GM10266 (cell line): ENCODE data around the gene PLAU.

Experiments
- DNase-seq: peaks from one replicate; pipeline ENCODE4 v3.0.0; 2012; ENCODE audit errors: extremely low spot score
- TF ChIP-seq, protein P1 (sequence below): IDR thresholded peaks from 2 replicates; pipeline ENCODE4 v1.5.1; 2012; ENCODE audit warnings: mild to moderate bottlenecking, low read depth; ENCODE audit not compliant: control insufficient read depth, insufficient read depth; ENCODE audit errors: missing control alignments

The PLAU gene

DNA sequence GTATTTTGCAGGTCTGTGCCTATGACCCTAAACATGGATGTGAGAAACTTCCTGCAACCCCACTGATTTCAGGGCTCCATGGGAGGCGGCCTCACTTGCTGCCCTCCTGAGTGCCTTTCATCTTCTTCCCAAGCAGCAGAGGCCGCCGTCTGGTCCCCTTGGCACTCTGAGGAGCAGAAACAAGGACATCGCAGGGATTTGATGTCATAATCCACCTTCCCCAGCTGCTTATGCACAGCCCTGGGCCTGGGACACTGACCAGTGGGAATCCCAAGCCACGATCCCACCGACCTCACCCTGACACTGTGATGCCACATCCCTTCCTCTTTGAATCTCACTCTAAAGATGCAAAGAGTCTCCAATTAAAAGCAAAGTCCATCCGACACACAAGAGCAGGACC lies 44.3 kb upstream of the PLAU start:
- DNase-seq = no peak
- TF ChIP-seq, protein P1, sequence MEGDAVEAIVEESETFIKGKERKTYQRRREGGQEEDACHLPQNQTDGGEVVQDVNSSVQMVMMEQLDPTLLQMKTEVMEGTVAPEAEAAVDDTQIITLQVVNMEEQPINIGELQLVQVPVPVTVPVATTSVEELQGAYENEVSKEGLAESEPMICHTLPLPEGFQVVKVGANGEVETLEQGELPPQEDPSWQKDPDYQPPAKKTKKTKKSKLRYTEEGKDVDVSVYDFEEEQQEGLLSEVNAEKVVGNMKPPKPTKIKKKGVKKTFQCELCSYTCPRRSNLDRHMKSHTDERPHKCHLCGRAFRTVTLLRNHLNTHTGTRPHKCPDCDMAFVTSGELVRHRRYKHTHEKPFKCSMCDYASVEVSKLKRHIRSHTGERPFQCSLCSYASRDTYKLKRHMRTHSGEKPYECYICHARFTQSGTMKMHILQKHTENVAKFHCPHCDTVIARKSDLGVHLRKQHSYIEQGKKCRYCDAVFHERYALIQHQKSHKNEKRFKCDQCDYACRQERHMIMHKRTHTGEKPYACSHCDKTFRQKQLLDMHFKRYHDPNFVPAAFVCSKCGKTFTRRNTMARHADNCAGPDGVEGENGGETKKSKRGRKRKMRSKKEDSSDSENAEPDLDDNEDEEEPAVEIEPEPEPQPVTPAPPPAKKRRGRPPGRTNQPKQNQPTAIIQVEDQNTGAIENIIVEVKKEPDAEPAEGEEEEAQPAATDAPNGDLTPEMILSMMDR = no peak

DNA sequence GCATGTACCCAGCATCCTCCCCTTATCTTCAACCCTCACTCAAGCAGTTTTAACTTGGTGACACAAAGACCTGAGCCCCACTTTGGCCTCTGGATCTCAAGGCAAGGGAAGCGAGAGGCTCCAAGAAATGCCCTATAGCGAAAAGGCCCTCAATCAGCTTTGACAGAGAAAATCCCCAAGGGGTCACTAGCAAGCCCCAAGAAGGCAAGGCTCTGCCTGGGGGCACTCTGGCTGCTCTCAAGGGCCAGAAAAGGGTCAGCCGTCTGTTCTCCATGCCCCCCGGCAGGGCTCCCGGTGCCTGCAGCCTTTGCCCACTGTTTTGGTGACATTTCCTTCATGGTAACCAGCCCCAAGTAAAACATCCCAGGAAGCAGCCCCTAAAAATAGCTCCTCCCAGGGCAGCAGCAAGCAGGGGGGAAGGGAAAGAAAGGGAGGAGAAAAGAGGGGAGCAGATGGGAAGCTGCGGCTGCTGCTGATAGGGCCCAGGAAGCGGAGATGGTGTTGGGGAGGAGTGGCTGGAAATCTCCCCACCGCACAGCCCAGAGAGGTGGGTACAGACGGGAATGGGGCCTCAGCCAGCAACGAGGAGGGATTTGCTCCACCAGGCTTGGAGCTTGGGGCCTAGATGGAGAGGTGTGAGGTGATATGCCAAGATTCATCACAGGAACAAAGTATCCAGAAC lies 43.7 kb upstream of the PLAU start:
- TF ChIP-seq, protein P1 = no peak

DNA sequence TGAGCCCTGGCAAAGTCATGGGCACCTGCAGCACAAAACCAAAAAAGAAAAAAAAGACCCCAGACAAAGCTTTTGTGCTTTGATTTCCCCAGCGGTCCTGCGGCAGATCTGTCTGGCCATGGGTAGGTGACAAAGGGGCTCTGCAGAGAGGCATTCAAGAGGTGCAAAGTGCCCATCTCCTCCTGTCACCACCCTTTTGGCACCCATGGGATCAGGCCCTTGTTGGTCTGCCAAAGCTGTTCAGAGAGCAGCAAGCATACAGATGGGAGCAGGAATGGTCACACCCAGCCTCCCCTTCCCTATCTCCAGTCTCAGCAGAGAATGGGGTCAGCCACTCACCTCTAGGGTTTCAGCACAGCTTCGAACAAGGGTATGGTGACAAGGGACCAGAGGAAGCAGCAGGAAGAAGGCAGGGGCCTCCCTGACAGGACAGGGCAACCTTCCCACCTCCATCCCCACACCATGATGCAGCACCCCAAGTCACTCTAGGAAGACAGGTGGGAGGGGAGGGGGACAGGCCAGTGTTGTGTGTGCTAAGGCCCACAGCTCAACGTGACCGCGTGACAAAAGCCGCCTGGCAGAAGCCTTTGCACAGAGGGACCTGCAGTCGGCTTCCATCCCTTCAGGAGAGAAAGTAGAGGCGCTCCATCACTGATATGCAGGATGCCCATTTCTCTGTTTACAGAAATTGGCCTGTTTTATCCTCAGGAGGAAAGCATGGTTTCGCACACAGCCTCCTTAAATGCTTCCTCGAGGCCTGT lies 42.9 kb upstream of the PLAU start:
- TF ChIP-seq, protein P1 = no peak
- DNase-seq = no peak

More for the DNA sequence above, 43.7 kb upstream of the PLAU start:
- no peak for DNase-seq

DNA sequence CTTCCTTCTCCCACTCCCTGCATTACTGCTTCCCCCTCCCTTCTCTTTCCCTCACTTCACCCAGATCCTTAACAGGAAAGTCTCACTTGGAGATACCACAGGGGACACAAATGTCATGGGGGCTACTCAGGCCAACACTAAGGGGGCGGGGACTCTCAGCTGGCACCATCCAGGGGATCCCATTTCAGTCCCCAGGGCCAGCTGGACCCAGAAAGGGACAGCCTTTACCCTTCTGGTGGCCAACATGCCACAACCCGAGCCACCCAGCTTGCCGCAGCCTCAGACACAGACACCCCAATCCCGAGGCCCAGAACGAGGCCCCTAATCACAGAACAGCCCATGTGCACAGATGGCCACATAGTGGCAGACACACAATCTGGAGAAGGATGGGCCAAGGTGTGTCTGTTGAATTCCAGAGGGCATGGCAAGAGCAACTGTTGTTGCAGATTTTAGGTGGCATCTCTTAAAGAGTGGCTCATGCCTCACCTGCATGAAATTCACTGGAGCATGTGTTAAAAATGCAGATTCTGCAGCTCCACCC lies 42.2 kb upstream of the PLAU start:
- TF ChIP-seq, protein P1 = no peak
- no peak for DNase-seq

DNA sequence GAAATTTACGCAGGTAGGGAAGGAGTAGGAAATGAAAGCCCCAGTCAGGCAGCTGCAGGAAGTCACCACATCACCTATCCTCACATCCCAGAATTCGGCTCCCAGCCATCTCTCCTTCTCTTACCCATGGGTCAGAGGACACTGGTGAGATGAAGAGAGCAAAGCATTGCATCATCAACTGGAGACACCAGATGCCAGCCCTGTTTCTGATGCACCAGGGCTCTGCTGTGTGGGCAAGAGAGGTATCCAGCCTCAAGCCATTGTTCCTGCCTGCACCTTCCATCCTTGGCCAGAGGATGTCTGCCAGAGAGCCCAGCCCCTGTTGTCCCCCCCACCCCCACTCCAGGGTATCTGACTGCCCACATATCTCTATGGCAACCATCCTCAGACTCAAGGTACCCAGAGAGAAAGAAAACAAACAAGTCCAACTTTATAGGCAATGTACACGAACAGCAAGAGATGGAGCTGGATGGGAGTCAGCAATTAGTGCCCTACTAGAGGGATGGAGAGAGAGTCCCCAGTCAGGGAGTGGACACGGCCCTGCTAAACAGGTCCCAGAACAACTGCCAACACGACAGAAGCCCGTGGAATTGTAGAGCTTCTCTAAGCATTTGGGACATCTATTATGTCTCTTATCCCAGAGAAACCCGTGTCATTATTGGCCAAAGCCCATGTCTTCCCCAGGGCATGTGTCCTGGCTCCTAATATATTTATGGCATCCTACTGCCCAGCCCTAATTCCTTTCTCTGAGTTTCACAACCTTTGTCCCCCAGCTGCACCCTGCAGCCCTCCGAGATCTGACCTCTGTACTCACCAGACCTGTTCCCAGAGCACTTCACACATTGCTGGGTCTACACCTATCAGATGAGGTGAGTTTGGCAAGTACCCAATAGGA lies 39.4 kb upstream of the PLAU start:
- DNase-seq = no peak
- TF ChIP-seq, protein P1 = no peak

DNA sequence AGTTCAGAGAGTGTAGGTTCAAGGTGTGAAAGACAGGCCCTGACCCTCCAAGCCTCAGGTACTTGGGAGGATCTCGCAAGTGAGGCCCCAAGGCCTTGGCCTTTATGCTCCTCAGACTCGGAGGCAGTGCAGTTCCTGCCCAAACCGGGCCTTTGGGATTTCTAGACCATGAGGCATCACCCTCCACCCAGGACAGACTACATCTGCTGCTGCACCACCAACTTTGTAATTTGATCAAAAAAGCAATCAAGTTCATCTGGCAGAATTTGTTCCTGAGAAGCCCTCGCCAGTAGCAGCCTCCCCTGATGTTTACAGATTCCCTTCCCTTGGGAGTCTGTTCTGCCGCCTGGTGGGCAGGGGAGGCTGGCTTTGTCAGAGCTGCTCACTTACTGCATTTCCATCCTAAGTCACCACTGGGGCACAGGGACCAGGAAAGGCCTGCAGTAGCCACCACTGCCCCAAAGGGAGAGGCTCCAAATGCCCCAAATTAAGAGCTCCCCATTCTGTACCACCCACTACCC lies 38.7 kb upstream of the PLAU start:
- TF ChIP-seq, protein P1 = no peak
- no peak for DNase-seq
